A549 (cell line): ENCODE data around the gene FBLIM1. TPM values are rescaled to one million over a fixed set of nuclear protein-coding genes. Genes with fewer than 3 reads are reported as not detected.

Experiments used
- ATAC-seq, 2 experiments: fragments of 200-7000 bp in 1 of 2; fragments of >200 bp in 1 of 2; cut with Nextera tagmentation in 1 of 2; cut with Tn5 transposase in 1 of 2; 3 replicates each; pipeline versions ENCODE4 v1.8.0 to v1.9.1; 2018 to 2020; ENCODE audit warnings: mild to moderate bottlenecking in 1 of 2, moderate library complexity in 1 of 2
- CTCF ChIA-PET: fragments of 300-600 bp; sonication (Branson Sonifier 250); formaldehyde crosslinking; extraction: SDS; loops from one replicate; lab custom pipeline; 2021; ENCODE audit warnings: antibody characterized with exemption, inconsistent platforms; lab: Yijun Ruan, JAX
- POLR2A ChIA-PET: fragments of 350-600 bp; formaldehyde crosslinking; extraction: SDS; loops from one replicate; lab custom pipeline; 2021; ENCODE audit warnings: antibody characterized with exemption, inconsistent platforms; lab: Yijun Ruan, JAX
- DNase-seq, 2 experiments: peaks; one replicate each; pipeline versions ENCODE4 v3.0.0 to v3.0.0-alpha.2; 2011 to 2016; ENCODE audit warnings: low read depth in 1 of 2, low spot score in 1 of 2
- FAIRE-seq: peaks from 2 replicates; lab custom pipeline; 2011; peaks lifted over from hg19 to GRCh38; lab: Jason Lieb, UNC
- H3K27ac ChIP-seq, 2 experiments: fragments of >200 bp; sonication (Bioruptor Twin); formaldehyde crosslinking; 3 replicates each; pipeline ENCODE4 v1.5.1; 2016 to 2017
- H3K4me1 ChIP-seq: fragments of >200 bp; sonication (Bioruptor Twin); formaldehyde crosslinking; 3 replicates; pipeline ENCODE4 v1.6.1; 2016
- H3K4me2 ChIP-seq: fragments of >200 bp; sonication (Bioruptor Twin); formaldehyde crosslinking; 3 replicates; pipeline ENCODE4 v1.6.1; 2016
- H3K4me3 ChIP-seq: fragments of >200 bp; sonication (Bioruptor Twin); formaldehyde crosslinking; 3 replicates; pipeline ENCODE4 v1.5.1; 2016
- H3K9me3 ChIP-seq: fragments of >200 bp; sonication (Bioruptor Twin); formaldehyde crosslinking; 3 replicates; pipeline ENCODE4 v1.6.1; 2016
- CBX8 ChIP-seq: fragments of 200-600 bp; sonication (generic); IDR thresholded peaks from 2 replicates; pipeline ENCODE4 v1.6.1; 2016
- E2F6 ChIP-seq: IDR thresholded peaks from 2 replicates; pipeline ENCODE4 v1.6.1; 2012; ENCODE audit warnings: low read depth, borderline replicate concordance
- EHF ChIP-seq: fragments of 250-450 bp; sonication (Bioruptor Pico); IDR thresholded peaks from 2 replicates; pipeline ENCODE4 v1.5.0; 2020; ENCODE audit warnings: mild to moderate bottlenecking
- ELK1 ChIP-seq: fragments of 150-350 bp; IDR thresholded peaks from 2 replicates; pipeline ENCODE4 v1.6.1; 2014; ENCODE audit warnings: low read depth, mild to moderate bottlenecking, low read length
- HMGXB4 ChIP-seq: fragments of 250-450 bp; sonication (Bioruptor Pico); IDR thresholded peaks from 2 replicates; pipeline ENCODE4 v1.5.0; 2021; ENCODE audit warnings: mild to moderate bottlenecking, moderate library complexity, borderline replicate concordance
- HOXB5 ChIP-seq: fragments of 250-450 bp; sonication (Bioruptor Pico); IDR thresholded peaks from 2 replicates; pipeline ENCODE4 v1.5.0; 2020; ENCODE audit warnings: mild to moderate bottlenecking, moderate library complexity
- JUNB ChIP-seq: fragments of >200 bp; sonication (Bioruptor Twin); formaldehyde crosslinking; IDR thresholded peaks from 2 replicates; pipeline ENCODE4 v1.6.1; 2016
- KDM1A ChIP-seq: fragments of 200-600 bp; sonication (generic); IDR thresholded peaks from 2 replicates; pipeline ENCODE4 v1.6.1; 2016; ENCODE audit warnings: low read depth, mild to moderate bottlenecking
- MAFK ChIP-seq: fragments of 450-650 bp; IDR thresholded peaks from 2 replicates; pipeline ENCODE4 v1.6.1; 2014; ENCODE audit not compliant: partially characterized antibody
- MYC ChIP-seq: IDR thresholded peaks from 2 replicates; pipeline ENCODE4 v1.6.1; 2012; ENCODE audit warnings: mild to moderate bottlenecking, inconsistent platforms, low read length, improper control_type of control experiment, borderline replicate concordance
- NFE2L2 ChIP-seq: fragments of 150-350 bp; conservative IDR thresholded peaks from 2 replicates; pipeline ENCODE4 v1.6.1; 2014; ENCODE audit warnings: low read length
- NPAS2 ChIP-seq: fragments of 250-450 bp; sonication (Bioruptor Pico); IDR thresholded peaks from 2 replicates; pipeline ENCODE4 v1.8.0; 2022; ENCODE audit warnings: mild to moderate bottlenecking, moderate library complexity, borderline replicate concordance
- NR3C1 ChIP-seq: fragments of >200 bp; sonication (Bioruptor Twin); formaldehyde crosslinking; IDR thresholded peaks from 3 replicates; pipeline ENCODE4 v1.6.1; 2017
- PHF8 ChIP-seq: fragments of 200-600 bp; sonication (generic); IDR thresholded peaks from 2 replicates; pipeline ENCODE4 v1.6.1; 2016; ENCODE audit warnings: low read depth, mild to moderate bottlenecking, antibody characterized with exemption, moderate library complexity, borderline replicate concordance
- POLR2AphosphoS2 ChIP-seq: conservative IDR thresholded peaks from 2 replicates; pipeline ENCODE4 v1.6.1; 2012; ENCODE audit warnings: low read length, improper control_type of control experiment, inconsistent platforms
- RAD21 ChIP-seq, 2 experiments: fragments of >200 bp in 1 of 2; sonication (Bioruptor Twin) in 1 of 2; formaldehyde crosslinking in 1 of 2; IDR thresholded peaks in 1 of 2; conservative IDR thresholded peaks in 1 of 2; 2 replicates in 1 of 2; 3 replicates in 1 of 2; pipeline ENCODE4 v1.6.1; 2012 to 2018; ENCODE audit warnings: inconsistent platforms in 1 of 2
- RARB ChIP-seq: fragments of 250-450 bp; sonication (Bioruptor Pico); IDR thresholded peaks from 2 replicates; pipeline ENCODE4 v1.8.0; 2021; ENCODE audit warnings: mild to moderate bottlenecking, moderate library complexity
- RCOR1 ChIP-seq: fragments of 150-350 bp; IDR thresholded peaks from 2 replicates; pipeline ENCODE4 v1.6.1; 2014; ENCODE audit warnings: antibody characterized with exemption, low read length, low read depth
- REST ChIP-seq: fragments of 200-600 bp; sonication (generic); IDR thresholded peaks from 2 replicates; pipeline ENCODE4 v1.6.1; 2016; ENCODE audit warnings: antibody characterized with exemption, mild to moderate bottlenecking, moderate library complexity
- ZFP36 ChIP-seq: fragments of 450-650 bp; IDR thresholded peaks from 2 replicates; pipeline ENCODE4 v1.6.1; 2014; ENCODE audit warnings: borderline replicate concordance; ENCODE audit not compliant: partially characterized antibody
- ZSCAN20 ChIP-seq: fragments of 250-450 bp; sonication (Bioruptor Pico); IDR thresholded peaks from 2 replicates; pipeline ENCODE4 v1.8.0; 2022; ENCODE audit warnings: mild to moderate bottlenecking, moderate library complexity
- WGBS: methylation state at CpG from one replicate; pipeline ENCODE4 v1.1.6; 2017; ENCODE audit errors: missing lambda C conversion rate; 5-methylcytosine and 5-hydroxymethylcytosine counted together
- polyA plus RNA-seq, 4 experiments: library from polyadenylated mRNA; depleted of rRNA in 3 of 4; stranded (reverse); fragments of >200 nt; fragmentation: RNase III in 1 of 4; extraction: RNeasy Plus Mini Kit Qiagen cat#74134 plus additional on column Dnase treatment in 1 of 4; gene quantifications; 2 replicates in 3 of 4; 3 replicates in 1 of 4; pipeline ENCODE4 v1.2.3, GENCODE V29; 2011 to 2017

FBLIM1 gene
- polyA plus RNA-seq, 2 of the 4 experiments (the other 2 are of a cell fraction), result 24.6 to 38.1 TPM

- no peak for TF ChIP-seq E2F6
- TF ChIP-seq PHF8, result no peak
- no peak for TF ChIP-seq NFE2L2
- TF ChIP-seq KDM1A, result no peak
- TF ChIP-seq RCOR1, result no peak
These were observed 31.2 kb upstream of the FBLIM1 start (continued) for GRCh38 chr1:15727424-15727823.

- H3K4me2 ChIP-seq, result no peak overlapping the region
- FAIRE-seq (no peak), ATAC-seq (no peak), DNase-seq (no peak)
- ChIA-PET CTCF (no interaction called here), POLR2A (no interaction called here)
- no peaks in the 10 kb centered on the region for H3K4me1 ChIP-seq
- H3K27ac ChIP-seq, result no peak overlapping the region
- 96% methylated on average over 13 of the region's 23 CpGs for WGBS
- no peak overlapping the region for H3K4me3 ChIP-seq
- H3K9me3 ChIP-seq, result no peaks in the 10 kb centered on the region
- TF ChIP-seq MAFK, result no peak
- TF ChIP-seq REST, result no peak
- no peak for TF ChIP-seq PHF8
- TF ChIP-seq ELK1, result no peak
- TF ChIP-seq HMGXB4, result no peak
- no peak for TF ChIP-seq EHF
- TF ChIP-seq RARB (CRISPR knock-in tag), result no peak
- no peak for TF ChIP-seq ZSCAN20 (CRISPR knock-in tag)
- no peak for TF ChIP-seq RAD21 (conservative IDR thresholded peaks at IDR 0.05 in 1 of 2, IDR thresholded peaks at IDR 0.05 in 1 of 2)
- no peak for TF ChIP-seq POLR2AphosphoS2
- no peak for TF ChIP-seq JUNB
- TF ChIP-seq ZFP36, result no peak
- no peak for TF ChIP-seq CBX8
- no peak for TF ChIP-seq NR3C1
- TF ChIP-seq HOXB5 (CRISPR knock-in tag), result no peak
- TF ChIP-seq NPAS2 (CRISPR knock-in tag), result no peak
- TF ChIP-seq MYC, result no peak
- TF ChIP-seq KDM1A, result no peak
These were observed 30.6 kb upstream of the FBLIM1 start for GRCh38 chr1:15727866-15728534.
